NCI-H1930 (cell line): Measurements from ENCODE around the gene MINDY4.

Experiments
- DNase-seq, 2 experiments: peaks; one replicate each; lab custom pipeline; 2025; lab: John Stamatoyannopoulos, UW

Gene MINDY4

GRCh38 chr7:30853576-30853975, 82.4 kb downstream of the MINDY4 start:
- no peak for DNase-seq

- no peak for DNase-seq
Observed at GRCh38 chr7:30855936-30856335, 84.7 kb downstream of the MINDY4 start.

GRCh38 chr7:30858576-30858975, 87.4 kb downstream of the MINDY4 start:
- DNase-seq = no peak

GRCh38 chr7:30859202-30859939, 88.2 kb downstream of the MINDY4 start:
- no peak for DNase-seq

- DNase-seq = no peak
Observed at GRCh38 chr7:30859940-30860496, 88.8 kb downstream of the MINDY4 start.

- DNase-seq = no peak
Observed at GRCh38 chr7:30861612-30862011, 90.4 kb downstream of the MINDY4 start.

GRCh38 chr7:30862995-30863705, 91.9 kb downstream of the MINDY4 start:
- no peak for DNase-seq

- no peak for DNase-seq
Observed at GRCh38 chr7:30863706-30864035, 92.5 kb downstream of the MINDY4 start.

- DNase-seq = no peak
Observed at GRCh38 chr7:30864101-30864500, 92.9 kb downstream of the MINDY4 start.

GRCh38 chr7:30865076-30865475, 93.9 kb downstream of the MINDY4 start:
- no peak for DNase-seq

- no peak for DNase-seq
Observed at GRCh38 chr7:30865821-30866220, 94.6 kb downstream of the MINDY4 start.

- no peak for DNase-seq
Observed at GRCh38 chr7:30866939-30867338, 95.7 kb downstream of the MINDY4 start.

- no peak for DNase-seq
Observed at GRCh38 chr7:30867483-30867882, 96.3 kb downstream of the MINDY4 start.

GRCh38 chr7:30869794-30870611, 98.8 kb downstream of the MINDY4 start:
- DNase-seq = no peak

- no peak for DNase-seq
Observed at GRCh38 chr7:30870821-30871518, 99.8 kb downstream of the MINDY4 start.

- DNase-seq = no peak
Observed at GRCh38 chr7:30871655-30872054, 100.4 kb downstream of the MINDY4 start.

GRCh38 chr7:30873207-30873606, 102.0 kb downstream of the MINDY4 start:
- DNase-seq = no peak

GRCh38 chr7:30873656-30874055, 102.4 kb downstream of the MINDY4 start:
- DNase-seq = no peak

- no peak for DNase-seq
Observed at GRCh38 chr7:30874656-30875302, 103.6 kb downstream of the MINDY4 start.

GRCh38 chr7:30877015-30877769, 106.0 kb downstream of the MINDY4 start:
- DNase-seq = no peak

- no peak for DNase-seq
Observed at GRCh38 chr7:30877993-30878392, 106.8 kb downstream of the MINDY4 start.
